Effector CD8-positive, alpha-beta T cell (primary cell): ENCODE data around the gene S1PR1.
"Not testable (repeated sequence)": the region's sequence is repeated elsewhere in the genome, so short reads cannot be mapped to it uniquely, and the experiment has no call there.

Experiments
- DNase-seq: peaks from one replicate; lab custom pipeline; 2025; lab: John Stamatoyannopoulos, UW
- total RNA-seq, 4 experiments: gene quantifications; one replicate each; lab custom pipeline; 2026; lab: John Stamatoyannopoulos, UW

S1PR1 gene
- total RNA-seq: 229 to 852 (median 461) reads per million in 4 experiments

DNA sequence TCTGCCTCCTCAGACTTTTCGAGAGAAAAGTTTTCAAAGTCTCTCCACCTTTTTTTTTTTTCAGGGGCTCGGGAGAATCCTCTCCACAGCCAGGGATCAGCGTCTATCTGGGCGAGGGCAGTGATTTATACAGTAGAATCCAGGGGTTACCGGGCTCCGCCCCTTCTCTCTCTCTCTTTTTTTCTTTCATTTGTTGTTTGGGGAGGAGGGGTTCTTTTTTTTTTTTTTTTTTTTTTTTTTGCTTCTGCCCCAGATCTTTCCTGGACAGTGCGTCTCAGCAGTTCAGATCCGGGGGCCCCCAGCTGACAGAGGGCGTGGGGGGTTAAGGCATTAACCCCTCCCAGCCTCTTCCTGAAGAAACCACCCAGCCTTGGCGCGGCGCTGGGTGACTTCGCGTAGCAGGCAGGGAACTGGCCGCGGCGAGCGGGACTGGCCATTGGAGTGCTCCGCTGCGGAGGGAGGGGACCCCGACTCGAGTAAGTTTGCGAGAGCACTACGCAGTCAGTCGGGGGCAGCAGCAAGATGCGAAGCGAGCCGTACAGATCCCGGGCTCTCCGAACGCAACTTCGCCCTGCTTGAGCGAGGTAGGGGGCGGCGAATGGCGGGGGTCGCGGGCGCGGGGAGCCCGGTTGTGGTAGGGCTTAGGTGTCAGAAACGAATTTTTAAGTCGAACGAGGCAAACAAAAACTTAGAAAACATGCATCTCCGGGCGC, at the start of gene S1PR1:
Gene S1PR1 (plus strand): TSS at position 504 of the 713 bp plus-strand sequence. CDS start 1,966 bp downstream, outside the sequence.
- peak; percentile 60 for DNase-seq

DNA sequence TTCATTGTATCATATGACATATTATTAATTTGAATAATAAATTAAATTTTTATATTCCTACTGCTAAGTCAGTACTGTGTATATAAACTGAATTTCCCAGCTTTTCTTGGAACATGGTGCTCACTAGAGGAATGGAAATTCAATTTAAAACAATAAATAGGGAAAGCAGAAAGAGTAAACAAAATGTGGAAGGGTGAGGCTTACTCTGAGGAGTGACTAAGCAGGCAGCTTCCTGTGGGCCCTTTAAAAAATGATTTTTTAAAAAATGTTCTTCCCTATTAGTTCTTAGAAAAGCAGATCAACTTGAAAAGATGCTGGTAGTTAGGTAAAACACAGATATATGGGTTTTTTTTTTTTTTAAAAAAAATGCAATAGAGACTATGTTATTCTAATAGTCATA, 49.5 kb upstream of the S1PR1 start:
- DNase-seq: no peak

DNA sequence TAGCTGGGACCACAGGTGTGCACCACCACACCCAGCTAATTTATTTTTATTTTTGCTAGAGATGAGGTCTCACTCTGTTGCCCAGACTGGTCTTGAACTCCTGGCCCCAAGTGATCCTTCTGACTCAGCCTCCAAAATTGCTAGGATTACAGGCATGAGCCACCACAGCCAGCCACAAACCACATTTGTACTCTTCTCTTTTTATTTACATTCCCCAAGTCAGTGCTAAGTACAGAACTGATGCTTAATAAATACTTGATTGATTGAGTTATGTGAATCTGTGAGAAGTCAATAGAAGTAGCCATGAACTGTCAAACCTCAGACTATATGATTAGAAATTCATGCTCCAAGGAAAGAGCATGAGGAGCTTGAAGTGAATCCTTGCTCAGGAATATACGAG, 48.5 kb upstream of the S1PR1 start:
- DNase-seq: no peak

DNA sequence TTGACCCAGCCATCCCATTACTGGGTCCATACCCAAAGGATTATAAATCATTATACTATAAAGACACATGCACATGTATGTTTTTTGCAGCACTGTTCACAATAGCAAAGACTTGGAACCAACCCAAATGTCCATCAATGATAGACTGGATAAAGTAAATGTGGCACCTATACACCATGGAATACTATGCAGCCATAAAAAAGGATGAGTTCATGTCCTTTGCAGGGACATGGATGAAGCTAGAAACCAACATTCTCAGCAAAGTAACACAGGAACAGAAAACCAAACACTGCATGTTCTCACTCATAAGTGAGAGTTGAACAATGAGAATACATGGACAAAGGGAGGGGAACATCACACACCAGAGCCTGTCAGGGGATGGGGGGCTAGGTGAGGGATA, 47.9 kb upstream of the S1PR1 start:
- DNase-seq: not testable (repeated sequence)

DNA sequence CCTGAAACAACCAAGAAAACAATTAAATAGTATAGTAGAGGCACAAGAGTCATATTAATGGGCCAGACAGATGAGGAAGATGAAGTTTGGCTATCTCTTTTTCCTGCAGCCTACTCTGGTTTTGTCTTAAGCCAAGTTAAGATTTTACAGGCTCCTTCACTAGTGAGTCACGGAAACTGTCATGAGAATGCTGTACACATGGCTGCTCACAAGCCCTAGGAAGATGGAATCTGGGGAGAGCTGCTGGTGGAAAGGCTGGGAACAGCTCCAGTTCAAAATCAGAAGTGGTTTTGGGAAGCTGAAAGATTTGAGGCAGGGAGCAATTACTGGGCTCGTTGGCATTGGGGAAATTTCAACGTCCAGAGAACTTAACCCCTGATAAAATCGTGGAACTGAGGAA, 46.4 kb upstream of the S1PR1 start:
- DNase-seq: no peak

DNA sequence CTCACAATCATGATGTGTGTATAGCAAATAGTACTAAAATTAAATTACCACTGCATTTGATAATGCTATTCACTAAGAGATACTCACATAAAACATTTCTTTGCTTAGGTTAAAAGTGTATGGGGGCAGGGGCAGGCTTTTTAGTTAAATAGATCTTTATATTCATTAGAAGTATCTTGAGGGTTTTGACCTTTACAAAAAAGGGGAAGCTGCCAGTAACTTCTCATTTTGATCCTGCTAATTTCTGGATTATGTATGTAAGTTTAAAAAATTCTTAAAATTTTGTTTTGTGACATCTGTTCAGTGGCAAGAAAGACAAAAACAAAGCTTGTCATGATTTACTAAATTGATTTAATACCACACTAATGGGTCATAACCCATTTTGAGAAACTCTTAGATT, 45.8 kb upstream of the S1PR1 start:
- no peak for DNase-seq

DNA sequence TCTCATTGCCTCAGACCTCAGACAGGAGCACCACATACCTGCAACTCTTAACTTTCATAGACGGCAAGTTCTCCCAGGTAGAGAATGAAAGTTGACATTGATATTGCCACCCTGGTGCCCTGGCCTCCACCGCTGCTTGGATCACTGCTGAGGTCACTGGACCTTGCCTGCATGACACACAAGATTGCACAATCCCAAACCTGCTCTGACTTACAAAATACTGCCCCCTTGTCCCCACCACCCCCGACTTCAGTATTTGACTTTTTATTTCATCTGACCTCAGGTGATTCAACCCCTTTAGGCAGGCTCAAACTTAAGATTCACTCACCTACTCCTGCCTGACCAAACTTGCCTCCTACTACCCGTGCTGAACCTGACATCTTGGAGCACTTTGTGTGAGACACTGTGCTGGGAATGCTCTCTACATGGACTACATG, 43.1 kb upstream of the S1PR1 start:
- no peak for DNase-seq

DNA sequence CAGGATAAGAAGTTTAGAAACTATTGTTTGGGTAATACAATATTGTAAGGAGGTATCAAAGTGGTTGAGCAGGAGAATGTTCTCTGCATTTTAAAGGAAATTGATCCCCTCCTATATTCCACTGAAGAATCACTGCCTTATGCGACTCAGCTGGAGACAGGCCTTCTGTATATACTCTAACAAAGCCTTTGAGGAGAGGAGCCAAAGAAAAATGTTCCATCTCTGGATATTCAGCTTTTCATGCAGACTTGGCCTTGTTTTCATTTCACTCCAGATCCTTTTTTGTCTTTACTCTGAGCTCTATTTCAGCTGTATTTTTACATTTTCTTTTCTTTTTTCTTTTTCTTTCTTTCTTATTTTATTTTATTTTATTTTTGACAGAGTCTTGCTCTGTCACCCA, 42.1 kb upstream of the S1PR1 start:
- DNase-seq: no peak

DNA sequence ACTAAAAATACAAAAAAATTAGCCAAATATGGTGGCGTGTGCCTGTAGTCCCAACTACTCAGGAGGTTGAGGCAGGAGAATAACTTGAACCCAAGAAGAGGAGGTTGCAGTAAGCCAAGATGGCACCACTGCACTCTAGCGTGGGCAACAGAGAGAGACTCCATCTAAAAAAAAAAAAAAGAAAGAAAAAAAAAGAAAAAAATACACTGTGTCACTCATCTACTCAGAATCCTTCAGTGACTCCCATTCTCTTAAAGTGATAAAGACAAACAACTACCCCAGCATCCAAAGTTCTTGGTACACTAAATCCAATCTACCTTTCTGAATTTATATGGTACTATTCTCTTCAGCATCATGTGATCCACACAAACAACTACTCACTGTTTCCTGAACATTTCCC, 40.2 kb upstream of the S1PR1 start:
- no peak for DNase-seq

DNA sequence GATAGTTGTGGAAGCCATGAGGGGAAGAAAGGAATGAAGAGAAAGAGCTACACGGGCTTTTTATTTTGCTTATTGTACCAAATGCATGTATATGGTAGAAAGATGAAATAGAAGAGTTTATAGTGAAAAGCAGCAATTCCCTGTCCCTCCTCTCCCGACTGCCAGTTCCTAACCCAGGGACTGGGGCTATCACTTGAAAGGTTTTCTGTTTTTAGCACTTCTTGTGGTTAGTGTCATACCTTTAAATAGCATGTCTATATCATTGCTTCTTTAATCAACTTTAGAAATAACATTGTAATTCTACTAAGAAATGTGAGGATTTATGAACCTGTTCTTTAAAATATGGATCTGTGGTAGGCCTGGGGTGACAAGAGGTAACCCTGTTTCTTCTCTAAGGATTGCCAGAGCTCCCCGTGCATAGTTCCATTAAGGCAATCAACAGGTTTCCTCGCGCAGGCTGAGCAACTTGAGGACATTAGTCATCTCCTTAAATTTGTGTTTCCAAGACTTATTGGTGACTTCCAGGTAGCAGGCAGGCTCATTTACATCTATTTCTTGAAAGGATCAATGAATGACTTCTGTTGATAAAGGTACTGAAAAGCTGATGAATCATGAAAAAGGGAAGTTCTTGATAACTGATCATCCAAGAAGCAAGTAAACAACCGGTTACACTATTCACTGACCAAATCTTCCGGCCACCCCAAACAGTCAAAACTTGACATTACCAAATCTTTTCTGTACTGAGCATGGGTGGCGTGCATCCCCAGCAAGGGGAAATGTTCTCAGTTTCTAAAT, 37.8 kb upstream of the S1PR1 start:
- no peak for DNase-seq

DNA sequence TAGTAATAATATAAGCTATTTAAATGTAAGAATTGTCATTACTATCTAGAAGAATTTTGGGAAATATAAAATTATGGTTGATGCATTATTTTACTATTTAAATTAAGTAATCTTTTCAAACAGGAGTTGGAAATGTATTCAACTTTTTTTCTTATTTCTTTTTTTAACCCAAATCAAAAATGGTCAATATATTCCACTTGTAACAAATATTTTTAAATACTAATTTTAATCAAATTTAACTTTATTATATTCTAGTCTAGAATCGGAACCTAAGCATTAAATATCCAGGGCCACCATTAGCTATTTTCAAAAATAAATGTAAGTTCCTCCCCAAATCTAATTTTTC, 37.2 kb upstream of the S1PR1 start:
- no peak for DNase-seq

DNA sequence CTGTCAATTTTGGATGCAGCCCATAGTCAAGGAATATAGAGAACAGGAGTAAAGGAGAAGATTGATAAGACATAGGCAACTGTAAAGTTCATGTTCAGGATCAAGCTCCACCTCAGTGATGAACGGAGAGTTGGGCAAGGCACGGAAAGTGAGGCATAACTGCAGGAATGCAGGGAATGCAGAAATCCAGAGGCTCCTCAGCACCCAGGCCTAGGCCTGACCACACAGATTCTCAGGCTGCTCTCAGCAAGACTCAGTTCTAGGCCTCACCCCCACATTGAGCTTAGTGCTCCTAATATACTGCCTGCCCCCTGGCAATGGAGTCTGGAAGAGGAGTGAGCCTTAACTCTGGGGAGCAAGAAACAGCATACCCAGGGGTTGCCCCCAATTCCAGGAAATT, 36.3 kb upstream of the S1PR1 start:
- no peak for DNase-seq

DNA sequence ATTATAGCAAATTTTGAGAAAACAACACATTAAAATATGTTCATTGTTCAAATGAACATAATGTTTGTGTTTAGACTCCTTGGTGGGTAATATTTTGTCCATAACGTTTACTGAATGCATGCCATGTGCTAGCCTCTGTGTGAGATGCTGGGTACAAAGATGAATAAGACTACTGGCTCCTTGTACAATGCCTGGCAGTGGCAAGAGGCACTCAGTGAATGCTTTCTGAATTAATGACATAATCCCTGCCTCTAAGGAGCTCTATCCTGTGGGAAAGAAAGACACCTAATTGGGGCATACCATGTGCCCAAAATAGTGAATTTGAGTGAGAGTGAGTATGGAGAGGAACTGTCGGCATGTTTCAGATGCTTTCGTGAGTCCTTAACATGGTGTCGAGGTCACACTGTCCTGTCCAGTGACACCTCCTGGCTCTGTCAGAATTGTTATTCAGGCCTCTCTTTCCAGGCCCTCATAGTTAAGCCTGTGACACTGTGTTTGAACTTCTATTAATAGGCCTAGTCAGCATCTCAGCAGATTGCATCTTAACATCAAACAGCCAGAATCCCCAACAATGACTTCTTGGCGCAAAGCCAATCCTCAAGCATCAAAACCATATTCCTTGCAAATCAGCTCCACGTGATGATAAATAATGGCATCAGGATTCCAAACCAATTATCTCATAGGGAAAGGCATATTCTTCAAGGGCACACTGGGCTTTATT, 32.8 kb upstream of the S1PR1 start:
- DNase-seq: no peak

DNA sequence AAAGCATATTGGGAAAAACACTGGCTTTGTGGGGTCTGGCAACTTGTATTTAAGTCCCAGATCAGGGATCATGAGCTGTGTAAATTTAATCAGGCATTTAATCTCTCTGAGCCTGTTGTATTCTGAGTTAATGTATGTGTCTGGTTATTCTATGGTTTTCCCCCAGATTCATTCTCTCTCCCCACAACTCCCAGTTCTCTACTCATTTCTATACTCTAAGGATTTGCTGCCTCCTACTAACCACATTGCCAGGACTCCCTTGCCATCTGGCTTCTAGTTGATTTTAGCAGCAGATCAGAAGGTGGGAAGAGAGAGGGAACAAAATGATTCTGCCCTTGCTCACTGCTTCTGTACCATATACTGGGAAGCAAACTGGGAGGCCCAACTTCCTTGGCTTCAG, 31.4 kb upstream of the S1PR1 start:
- DNase-seq: no peak

DNA sequence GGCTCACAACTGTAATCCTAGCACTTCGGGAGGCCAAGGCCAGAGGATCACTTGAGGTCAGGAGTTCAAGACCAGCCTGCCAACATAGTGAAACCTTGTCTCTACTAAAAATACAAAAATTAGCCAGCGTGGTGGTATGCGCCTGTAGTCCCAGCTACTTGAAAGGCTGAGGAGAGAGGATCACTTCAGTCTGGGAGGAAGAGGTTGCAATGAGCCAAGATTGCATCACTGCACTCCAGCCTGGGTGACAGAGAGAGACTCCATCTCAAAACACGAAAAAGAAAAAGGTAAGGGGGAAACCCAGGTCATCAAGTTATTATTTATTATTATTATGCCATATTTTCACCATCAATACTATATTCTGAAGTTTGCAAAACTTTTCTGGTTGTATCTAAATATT, 30.7 kb upstream of the S1PR1 start:
- not testable (repeated sequence) for DNase-seq

DNA sequence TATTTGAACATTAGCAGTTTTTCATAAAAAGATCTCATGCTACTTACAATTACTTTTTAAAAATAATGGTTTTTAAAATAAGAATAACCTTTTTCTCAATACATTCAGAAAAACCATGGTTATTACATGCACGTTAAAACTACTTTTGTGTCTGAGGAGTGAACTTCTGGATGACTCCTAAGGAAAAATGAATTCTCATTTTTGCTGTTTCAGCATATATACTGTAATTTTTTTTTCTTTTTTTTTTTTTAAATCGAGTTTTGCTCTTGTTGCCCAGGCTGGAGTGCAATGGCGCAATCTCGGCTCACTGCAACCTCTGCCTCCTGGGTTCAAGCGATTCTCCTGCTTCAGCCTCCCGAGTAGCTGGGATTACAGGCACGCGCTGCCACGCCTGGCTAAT, 29.5 kb upstream of the S1PR1 start:
- DNase-seq: not testable (repeated sequence)

DNA sequence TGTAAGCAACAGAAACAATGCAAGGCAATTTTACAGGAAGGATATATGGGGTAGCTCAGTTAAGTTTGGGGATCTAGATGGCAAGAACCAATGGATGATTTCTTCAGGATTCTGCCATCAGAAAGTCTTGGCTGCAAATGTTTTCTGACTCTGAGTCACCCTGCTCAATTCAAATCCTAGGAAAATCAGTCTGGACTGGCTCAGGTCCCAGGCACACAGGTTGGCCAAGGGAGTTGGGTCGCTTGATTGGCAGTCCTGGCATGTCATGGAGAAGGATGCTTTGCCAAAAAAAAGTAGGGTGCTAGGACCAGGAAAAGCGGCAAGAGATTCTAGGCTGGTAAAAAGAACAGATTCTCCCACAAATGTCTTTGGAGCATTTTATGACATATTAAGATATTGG, 28.9 kb upstream of the S1PR1 start:
- no peak for DNase-seq

DNA sequence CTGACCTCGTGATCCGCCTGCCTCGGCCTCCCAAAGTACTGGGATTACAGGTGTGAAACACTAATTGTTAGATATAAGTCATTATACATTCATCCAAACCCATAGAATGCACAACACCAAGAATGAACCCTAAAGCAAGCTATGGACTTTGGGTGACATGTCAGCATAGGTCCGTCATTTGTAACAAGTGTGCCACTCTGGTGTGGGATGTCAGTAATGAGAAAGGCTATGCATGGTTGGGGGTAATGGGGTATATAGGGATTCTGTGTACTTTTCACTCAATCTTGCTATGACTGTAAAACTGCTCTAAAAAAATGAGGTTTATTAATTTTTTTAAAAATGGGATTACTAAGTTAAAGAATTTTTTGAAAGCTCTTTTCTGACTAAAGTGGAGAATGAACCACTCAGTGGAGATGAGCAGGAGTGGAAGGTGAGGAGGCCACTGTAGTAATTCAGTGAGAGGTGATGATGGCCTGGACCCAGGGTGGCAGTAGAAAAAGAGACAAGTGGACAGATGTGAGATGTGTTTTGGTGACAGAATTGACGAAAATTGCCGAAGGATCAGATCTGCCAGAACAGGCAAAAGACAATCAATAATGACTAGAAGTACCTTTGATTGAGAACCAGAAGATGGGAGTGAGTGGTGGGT, 21.3 kb upstream of the S1PR1 start:
- DNase-seq: no peak

DNA sequence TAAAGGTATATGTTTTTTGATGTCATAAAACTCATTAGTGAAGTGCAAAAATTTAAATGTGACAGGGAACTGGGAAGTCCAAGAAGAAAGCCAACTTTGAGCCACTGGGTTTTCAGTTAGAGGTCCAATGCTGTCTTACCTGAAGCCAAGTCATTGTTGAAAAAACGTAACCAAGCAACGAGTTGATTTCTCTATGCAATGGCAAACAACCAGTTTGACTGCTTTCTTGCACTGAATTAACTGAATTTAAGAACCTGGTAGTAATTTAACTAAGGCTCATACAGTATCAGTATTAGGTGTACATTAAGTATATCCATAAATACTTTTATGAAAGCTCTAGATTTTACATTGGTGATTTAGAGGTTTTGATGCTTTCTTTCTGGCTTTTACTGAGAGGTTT, 20.2 kb upstream of the S1PR1 start:
- DNase-seq: no peak

DNA sequence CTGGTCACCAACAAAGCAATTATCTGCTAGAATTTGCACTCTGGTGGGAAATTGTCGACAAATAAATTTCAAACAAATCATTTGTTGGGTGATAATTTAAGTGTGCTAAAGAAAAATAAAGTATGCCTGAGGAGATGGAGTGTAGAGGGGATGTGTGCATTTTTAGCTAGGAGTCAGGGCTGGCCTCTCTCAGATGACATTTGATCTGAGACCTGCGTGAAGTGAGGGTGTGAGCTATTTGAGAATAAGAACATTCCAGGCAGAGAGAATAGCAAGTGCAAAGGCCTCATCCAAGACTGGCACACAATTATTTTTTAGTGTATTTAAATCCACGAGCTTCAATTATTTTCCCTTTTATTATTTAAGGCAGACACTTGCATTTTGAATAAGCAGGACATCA, 19.7 kb upstream of the S1PR1 start:
- no peak for DNase-seq

DNA sequence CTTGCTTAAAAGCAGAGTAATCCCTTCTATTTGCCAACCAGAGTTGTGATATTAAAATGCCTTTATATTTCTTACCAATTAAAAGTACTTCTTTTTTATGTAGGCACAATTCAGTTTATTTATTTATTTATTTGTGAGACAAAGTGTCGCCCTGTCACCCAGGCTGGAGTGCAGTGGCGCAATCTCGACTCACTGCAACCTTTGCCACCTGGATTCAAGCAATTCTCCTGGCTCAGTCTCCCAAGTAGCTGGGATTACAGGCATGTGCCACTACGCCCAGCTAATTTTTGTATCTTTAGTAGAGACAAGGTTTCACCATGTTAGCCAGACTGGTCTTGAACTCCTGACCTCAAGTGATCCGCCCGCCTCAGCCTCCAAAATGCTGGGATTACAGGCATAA, 17.9 kb upstream of the S1PR1 start:
- DNase-seq: not testable (repeated sequence)
